Measurements from ENCODE around the gene TMEM240.
"Not testable (repeated sequence)": the region's sequence is repeated elsewhere in the genome, so short reads cannot be mapped to it uniquely, and the experiment has no call there.

The TMEM240 gene

GRCh38 chr1:1541956-1542765 lies 1.7 kb upstream of the TMEM240 start:
- in situ Hi-C loops (cut with HindIII; ENCODE audit: low sequenced_read_pairs) = no loop called here

- in situ Hi-C loops (cut with HindIII; ENCODE audit: low sequenced_read_pairs) = no loop called here
Measured at GRCh38 chr1:1540818-1541628, 599 bp upstream of the TMEM240 start.

- in situ Hi-C loops (cut with HindIII; ENCODE audit: low sequenced_read_pairs) = no loop called here
Measured at GRCh38 chr1:1539310-1540089, 924 bp downstream of the TMEM240 start.

GRCh38 chr1:1538989-1539309 lies 1.5 kb downstream of the TMEM240 start:
- in situ Hi-C loops (cut with HindIII; ENCODE audit: low sequenced_read_pairs) = no loop called here

- in situ Hi-C loops (cut with HindIII; ENCODE audit: low sequenced_read_pairs) = no loop called here
Measured at GRCh38 chr1:1538334-1538733, 2.1 kb downstream of the TMEM240 start.

GRCh38 chr1:1537626-1538250 lies 2.7 kb downstream of the TMEM240 start:
- in situ Hi-C loops (cut with HindIII; ENCODE audit: low sequenced_read_pairs) = no loop called here

GRCh38 chr1:1536938-1537546 lies 3.4 kb downstream of the TMEM240 start:
- in situ Hi-C loops (cut with HindIII; ENCODE audit: low sequenced_read_pairs) = no loop called here

- in situ Hi-C loops (cut with HindIII; ENCODE audit: low sequenced_read_pairs) = no loop called here
Measured at GRCh38 chr1:1536019-1536937, 4.1 kb downstream of the TMEM240 start.

GRCh38 chr1:1535201-1536018 lies 5.0 kb downstream of the TMEM240 start:
- in situ Hi-C loops (cut with HindIII; ENCODE audit: low sequenced_read_pairs) = no loop called here

- in situ Hi-C loops (cut with HindIII; ENCODE audit: low sequenced_read_pairs) = no loop called here
Measured at GRCh38 chr1:1534401-1535154, 5.8 kb downstream of the TMEM240 start.

- in situ Hi-C loops (cut with HindIII; ENCODE audit: low sequenced_read_pairs) = not testable (repeated sequence)
Measured at GRCh38 chr1:1533894-1534291, 6.5 kb downstream of the TMEM240 start.

GRCh38 chr1:1533176-1533893 lies 7.1 kb downstream of the TMEM240 start:
- in situ Hi-C loops (cut with HindIII; ENCODE audit: low sequenced_read_pairs) = not testable (repeated sequence)

- in situ Hi-C loops (cut with HindIII; ENCODE audit: low sequenced_read_pairs) = no loop called here
Measured at GRCh38 chr1:1531947-1532346, 8.5 kb downstream of the TMEM240 start.

GRCh38 chr1:1529936-1530335 lies 10.5 kb downstream of the TMEM240 start:
- in situ Hi-C loops (cut with HindIII; ENCODE audit: low sequenced_read_pairs) = no loop called here

- in situ Hi-C loops (cut with HindIII; ENCODE audit: low sequenced_read_pairs) = no loop called here
Measured at GRCh38 chr1:1529321-1529720, 11.1 kb downstream of the TMEM240 start.

GRCh38 chr1:1528301-1529267 lies 11.8 kb downstream of the TMEM240 start:
- in situ Hi-C loops (cut with HindIII; ENCODE audit: low sequenced_read_pairs) = no loop called here

Measured in DLD1 (cell line).